HG03039 (cell line): Measurements from ENCODE around the gene POC1B.

Source experiments
- ATAC-seq: cut with Tn5 transposase; IDR thresholded peaks from one replicate; pipeline ENCODE4 v1.9.1; 2021; ENCODE audit warnings: mild to moderate bottlenecking, moderate library complexity; ENCODE audit not compliant: unreplicated experiment

POC1B gene

DNA sequence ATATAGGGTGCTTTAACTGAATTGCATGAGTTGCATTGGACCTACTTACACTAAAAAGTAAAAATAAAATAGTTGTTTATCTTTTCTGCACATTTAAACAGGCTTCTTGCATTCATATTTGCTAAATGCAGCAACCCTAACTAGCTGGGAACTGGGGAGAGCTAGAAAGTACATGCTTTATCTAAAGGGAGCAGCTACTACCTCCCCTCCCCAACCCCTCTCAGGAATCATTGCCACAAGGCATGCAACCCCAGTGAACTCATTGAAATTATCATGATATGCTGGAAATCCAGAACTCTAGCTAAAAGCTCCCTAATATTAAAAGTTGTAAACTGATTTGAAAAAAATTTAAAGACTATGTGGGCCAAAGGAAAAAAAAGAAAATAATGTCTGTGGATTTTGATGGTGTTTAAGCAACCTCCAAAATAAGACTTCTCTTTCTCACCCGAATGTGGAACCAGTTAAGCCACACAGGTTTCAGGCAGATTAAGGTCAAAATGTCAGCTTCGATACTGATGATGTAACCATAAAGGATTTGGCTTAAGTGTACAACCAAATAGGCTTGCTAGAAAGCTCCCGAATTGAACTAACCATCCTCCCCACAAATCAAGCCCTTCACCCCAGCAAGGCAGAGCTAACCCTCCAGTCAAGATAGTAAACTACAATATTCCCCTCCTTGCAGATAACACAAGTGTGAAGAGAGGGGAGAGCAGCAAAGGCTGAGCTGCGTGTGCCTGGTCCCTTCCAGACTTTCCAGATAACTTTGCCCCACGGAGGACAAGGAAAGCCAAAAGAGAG, 13.8 kb upstream of the POC1B start:
- ATAC-seq = no peak

DNA sequence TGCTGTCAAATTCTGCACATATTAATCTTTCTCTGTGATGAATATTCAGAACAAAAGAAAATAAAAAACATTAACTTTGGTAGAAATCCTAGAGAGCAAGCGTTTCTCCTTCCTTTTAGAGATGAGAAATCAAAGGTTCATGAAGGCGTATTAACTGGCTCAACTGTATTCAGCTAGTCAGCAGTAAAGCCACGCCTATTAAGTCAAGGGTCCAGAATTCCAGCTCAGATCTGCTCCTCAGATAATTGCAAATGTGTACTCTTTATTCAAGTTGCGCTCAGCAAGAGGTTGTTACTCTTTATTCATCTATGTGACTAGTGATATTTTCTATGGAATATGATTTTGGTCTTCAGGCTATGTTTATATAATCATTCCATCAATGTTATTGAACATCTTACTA, 13.1 kb upstream of the POC1B start:
- no peak for ATAC-seq

DNA sequence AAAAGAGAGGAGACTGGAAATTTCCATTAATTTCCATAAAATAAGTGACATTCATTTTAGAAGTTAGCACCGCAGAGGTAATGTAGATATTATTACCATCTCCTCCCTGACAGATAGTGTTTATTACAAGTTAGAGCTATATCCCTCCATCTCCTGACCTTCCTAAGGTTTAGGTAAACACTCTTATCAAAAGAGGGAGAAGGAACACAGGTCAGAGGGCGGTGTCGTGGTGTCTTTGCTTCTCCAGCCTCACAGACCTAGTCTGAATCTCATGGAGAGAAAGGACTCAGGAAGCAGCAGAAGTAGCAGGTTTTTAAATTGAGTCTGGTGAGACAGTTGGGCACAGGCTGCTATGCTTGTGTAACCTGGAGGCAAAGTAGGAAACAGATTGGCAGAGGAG, 11.5 kb upstream of the POC1B start:
- no peak for ATAC-seq

DNA sequence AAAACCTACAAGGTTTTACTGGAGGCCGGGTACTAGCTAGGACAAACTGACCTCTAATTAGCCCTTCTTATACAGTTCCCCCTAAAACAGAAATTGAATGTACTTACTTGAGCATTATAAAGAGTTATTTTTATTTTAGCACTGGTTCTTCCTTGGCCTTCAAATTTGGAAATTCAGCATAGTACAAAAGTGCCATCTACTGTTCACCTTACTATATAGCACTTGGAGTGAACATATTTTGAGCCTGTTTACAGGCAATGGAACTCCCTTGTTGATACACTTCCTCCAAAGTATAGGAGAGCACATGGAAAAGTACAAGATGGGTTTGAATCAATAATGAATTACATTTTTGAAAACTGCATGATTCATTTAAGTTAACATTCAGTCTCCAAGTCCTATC, 3.9 kb upstream of the POC1B start:
- ATAC-seq = no peak

DNA sequence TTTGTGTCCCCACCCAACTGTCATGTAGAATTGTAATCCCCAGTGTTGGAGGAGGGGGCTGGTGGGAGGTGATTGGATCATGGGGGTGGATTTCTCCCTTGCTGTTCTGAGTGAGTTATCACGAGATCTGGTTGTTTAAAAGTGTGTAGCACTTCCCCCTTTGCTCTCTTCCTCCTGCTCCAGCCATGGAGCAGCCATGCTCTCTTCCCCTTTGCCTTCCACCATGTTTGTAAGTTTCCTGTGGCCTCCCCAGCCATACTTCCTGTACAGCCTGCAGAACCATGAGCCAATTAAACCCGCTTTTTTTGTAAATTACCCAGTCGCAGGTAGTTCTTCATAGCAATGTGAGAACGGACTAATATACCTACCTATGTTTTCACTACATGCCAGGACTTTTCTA, 2.6 kb upstream of the POC1B start:
- no peak for ATAC-seq

DNA sequence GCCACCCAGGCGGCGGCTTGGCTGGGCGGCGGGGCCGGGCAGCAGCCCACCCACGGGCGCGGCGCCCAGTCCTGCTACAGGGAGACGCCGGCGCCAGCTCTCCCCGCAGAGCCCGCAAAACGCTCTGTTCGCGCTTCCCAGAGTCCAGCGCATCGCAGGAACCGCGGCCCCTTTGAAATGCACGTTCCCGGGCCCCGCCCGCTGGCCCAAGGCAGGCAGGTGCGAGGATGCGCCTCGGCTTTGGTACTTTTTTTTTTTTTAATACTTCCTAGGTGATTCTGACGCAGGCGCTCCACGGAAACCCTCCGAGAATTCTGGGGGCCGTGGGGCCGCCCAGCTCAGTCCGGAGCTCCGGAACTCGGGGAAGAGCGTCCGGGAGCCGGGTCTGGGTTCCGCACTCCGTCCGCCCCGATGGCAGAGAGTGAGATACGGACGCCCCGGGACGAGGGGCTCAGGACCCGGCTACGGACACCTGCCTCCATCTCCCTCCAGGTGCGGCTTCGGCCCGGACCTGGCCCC, 483 bp downstream of the POC1B start:
- ATAC-seq = peak; percentile 19

DNA sequence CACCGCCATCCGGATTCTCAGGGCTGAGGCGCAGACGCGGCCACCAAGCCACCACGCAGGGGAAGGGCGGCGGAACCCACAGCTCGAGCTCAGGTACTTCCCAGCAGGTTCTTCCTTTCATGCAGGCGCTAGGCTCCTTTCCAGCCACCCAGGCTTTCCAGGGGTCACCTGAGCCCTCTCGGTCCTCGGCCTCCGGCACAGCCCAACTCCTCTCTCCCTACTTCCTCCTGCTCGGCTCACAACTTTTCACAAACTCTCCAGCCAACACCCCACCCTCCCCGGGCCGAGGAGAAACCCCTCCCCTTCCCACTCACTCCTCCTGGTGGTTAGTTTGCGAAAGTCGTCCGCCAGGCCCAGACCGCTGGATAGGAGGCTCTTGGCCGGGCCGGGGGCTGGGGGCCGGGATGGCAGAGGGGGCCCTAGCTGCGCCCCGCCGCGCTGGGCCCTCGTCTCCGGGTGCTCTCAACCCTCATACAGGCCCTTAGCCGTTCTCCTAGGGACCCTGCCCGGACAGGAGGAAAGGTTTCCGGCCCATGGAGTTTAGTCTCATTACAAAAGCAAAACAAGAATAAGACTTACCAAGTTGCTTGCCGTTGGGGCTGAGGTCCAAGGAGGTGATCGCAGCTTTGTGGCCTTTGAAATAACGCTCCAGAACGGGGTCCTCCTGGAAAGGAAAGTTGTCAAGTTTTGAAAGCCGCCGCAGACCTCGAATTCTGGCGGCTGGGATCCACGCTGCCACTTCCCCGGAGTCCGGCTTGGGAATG, 1.1 kb downstream of the POC1B start, which contains the start of gene GALNT4:
Gene GALNT4, minus strand, starts transcription at position 256 of the 764 bp plus-strand sequence. Its CDS starts 247 bp downstream, at position 9.
- ATAC-seq = peak; percentile 80

DNA sequence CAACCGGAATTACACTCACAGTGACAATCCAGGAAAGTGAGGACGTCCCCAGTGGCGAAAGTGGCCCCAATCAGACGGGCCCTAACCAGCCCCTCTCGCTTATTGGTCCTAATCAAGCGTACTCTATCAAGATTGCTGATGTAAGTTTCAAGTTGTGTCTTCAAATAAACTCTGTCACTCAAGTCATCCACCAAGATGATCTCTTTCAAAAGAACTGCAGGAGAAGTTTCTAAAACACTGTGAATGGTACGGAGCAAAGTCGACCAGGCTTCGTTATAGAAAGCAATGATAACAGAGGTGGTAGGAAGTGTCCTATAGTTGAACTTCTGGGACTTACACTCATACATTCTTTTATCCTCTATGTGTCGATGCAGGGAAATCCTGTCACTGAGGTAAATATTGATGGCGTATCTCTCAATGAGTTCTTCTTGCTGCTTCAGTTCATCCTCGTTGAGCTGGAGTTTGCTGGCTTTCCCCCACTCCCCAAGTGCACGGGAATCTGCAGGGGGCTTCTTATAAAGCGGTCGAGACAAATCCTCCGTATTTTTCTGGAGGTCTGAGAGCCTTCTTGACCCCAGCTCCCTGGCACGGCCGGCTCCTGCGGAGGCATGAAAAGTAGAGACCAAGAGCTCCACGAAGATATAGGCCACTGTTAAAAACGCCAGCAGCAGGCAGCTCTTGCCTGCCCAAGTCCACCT, 1.9 kb downstream of the POC1B start:
- no peak for ATAC-seq

DNA sequence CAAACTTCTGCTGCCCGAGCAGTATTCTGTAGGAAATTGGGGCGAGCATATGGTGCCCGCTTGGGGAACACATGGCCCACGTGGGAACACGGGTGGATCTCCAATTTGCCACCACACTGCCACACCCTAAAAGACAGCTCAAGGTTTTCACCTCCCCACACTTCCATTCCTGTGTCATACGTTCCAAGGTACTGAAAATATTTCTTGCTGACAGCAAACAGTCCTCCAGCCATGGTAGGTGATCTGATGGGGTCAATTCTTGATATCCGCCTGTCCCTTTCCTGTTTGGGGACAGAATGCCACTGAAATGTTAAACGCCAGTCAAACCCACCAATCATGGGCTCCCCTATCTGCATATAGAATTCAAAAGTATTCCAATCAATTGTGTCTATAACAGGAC, 2.5 kb downstream of the POC1B start:
- no peak for ATAC-seq

DNA sequence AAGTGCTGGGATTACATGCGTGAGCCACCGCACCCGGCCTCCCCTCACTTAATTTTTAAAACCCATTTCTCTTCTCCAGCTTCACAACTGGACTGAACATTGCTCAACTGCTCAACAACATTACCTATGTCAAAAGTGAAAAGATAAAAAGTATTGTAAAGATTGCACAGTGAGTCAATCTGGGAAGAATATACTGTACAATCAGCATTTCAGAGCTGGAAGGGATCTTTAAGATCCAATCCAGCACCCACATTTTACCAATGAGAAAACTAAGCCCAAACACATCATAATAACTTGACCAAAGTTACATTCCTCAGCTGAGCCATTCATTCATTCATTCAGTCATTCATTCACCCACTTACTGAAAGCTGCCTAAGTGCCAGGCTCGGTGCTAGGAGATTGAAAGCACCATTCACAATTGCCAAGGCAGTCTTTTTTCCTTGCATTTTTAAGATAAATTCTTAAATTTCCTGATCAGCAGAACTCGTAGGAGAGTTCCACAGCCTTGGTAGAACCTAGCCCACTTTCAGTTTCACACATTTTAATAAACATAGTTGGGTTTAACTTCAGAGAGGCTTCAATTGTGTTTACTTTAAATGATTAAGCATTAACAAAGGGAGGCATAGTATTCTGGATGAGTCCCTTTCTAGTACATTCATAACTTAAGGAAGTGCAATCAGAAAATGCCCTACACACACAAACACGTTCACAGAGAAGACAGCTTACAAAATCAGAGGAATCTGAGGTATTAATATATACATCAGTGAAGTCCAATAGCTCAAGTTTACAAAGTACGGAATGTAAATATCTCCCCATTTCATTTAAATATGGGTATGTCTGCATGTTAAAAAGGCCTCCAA, 4.3 kb downstream of the POC1B start:
- no peak for ATAC-seq

DNA sequence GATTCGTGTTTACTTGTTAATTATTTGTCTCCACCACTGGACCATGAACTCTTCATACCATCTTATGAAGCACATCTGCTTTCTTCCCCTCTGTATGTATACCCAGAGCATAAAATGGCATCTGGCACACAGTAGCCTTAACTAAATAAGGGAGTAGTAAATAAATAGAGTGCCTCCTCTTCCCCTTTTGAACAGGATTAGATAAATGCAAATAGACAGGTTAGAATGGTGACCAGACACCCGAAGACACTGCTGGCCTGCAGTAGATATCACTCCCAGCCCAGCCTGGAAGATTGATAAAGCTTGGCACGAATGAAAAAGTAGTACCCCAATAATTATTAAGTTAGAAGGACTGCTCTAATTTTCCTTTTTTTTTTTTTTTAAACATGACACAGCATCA, 8.1 kb downstream of the POC1B start:
- ATAC-seq = no peak

DNA sequence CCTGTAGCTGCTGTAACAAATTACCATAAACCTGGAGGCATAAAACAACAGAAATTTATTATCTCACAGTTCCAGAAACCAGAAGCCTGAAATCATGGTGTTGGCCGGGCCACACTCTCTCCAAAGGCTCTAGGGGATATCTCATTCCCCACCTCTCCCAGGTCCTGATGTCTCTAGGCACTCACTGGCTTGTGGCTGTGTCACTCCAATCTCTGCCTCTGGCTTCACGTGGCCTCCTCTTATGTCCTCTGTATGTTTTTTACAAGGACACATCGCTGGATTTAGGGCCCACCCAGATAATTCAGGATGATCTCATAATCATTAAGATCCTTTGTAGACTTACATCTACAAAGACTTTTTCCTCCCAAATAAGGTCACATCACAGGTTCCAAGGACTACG, 9.2 kb downstream of the POC1B start:
- ATAC-seq = no peak

DNA sequence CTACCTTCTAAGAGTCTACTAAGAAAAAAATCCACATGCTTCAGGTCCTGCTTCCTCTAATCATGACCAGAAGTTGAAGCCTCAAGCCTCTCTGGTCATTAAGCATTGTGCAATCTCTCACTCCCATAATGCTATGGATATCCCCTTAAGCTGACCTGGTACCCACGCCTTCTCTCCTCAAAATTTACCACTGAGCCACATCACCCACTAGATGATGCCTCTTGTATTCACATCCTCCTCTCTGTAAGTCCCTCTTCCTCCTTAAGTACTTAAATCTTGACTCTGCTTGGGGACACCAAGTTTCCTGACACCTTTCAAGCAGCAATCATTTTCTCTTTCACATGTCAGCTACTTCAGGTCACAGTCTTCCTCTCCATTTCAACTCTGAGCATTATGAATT, 11.1 kb downstream of the POC1B start:
- ATAC-seq = peak; percentile 77

DNA sequence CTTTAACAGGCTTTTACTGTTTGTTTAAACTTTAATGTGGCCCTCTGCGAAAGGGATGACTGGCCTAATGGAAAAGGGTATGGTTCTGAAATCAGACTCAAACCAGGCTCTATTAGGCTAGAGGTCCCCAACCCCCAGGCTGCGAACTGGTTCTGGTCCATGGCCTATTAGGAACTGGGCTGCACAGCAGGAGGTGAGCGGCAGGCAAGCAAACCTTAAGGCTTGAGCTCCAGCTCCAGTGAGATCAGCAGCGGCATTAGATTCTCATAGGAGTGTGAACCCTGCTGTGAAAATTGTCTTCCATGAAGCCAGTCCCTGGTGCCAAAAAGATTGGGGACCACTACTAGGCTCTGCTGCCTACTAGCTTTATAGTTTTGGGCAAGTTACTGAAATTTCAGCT, 12.3 kb downstream of the POC1B start:
- ATAC-seq = no peak

DNA sequence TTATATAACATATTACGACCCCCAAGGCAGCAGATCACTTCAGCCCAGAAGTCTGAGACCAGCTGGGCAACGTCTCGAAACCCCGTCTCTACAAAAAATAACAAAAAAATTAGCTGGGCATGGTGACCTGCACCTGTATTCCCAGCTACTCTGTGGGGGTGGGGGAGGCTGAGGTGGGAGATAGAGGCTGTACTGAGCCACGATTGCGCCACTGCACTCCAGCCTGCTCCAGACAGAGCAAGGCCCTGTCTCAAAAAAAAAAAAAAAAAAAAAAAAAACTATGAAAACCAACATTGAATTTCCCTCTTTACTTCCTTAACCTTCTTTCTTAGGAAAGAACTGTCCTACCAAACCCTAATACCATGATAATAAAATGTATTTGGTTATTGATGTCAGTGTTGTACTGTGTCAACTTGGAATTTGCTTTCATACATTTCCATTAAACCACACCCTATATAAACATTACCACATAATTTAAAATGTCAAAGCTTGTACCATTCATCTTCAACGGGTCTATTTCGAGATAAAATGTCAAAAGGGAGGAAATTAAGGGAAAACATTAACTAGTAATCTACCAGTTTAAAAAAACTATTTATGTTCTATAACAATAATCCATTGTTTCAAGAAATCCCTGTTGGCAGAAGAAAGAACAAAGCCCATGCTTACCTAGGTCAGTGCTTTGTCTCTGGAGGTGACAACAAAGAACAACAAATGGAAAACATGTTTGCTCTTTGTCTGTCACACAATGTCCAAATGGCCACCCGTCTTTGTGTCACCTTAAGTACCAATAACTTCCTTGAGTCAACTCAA, 18.6 kb downstream of the POC1B start:
- no peak for ATAC-seq

DNA sequence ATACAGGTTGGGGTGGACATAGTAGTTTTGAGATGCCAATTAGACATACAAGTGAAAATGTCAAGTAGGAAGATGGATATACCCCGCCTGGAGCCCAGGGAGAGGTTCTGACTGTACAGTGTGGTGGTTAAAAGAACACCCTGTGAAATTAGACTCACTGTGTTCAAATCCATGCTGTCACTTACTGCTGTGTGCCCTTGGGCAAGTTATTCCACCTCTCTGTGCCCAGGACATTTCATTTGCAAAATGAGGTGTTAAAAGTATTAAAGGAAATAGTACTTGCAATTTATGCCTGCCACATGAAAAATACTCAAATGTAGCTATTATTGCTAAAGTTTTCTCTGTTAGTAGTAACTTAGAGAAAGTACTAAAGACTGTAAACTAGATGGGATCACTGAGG, 19.8 kb downstream of the POC1B start:
- no peak for ATAC-seq

DNA sequence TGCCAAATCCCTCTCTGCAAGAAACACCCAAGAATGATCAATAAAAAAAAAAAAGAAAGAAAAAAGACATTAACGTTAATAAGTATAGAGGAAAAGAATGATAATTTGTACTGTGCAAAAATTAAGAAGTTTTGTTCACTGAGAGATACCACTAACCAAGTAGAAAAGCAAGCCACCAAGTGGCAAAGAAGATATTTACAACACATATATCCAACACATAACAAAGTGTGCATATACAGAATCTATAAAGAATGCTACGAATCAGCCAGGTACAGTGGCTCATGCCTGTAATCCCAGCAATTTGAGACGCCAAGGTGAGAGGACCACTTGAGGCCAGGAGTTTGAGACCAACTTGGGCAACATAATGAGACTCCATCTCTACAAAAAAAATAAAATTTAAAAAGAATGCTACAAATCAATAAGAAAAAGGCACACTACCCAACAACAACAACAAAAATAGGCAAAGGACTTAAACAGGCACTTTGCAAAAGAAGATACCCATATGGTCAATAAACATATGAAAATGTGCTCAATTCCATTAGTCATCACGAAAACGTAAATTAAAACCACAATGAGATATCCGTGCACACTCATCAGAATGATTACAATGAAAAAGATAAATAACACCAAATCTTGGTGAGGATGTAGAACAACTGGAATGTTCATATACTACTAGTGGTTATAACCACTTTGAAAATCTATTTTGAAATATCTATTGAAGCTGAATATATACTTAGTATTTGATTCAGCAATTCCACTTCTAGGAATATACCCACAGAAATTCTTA, 21.1 kb downstream of the POC1B start:
- ATAC-seq = no peak

DNA sequence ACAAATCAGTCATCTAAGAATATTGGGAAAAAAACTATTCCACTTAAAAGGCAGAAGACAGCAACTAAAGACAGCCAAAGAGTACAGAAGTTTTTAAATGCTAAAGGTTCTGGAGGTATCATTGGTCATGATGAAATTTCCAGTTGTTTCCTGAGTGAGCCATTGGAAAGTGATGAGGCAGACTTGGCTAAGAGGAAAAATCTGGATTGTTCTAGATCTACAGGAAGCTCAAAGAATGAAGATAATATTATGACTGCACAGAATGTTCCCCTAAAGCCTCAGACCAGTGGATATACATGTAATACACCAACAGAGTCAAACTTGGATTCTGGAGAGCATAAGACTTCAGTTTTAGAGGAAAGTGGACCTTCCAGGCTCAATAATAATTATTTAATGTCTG, 24.1 kb downstream of the POC1B start:
- ATAC-seq = no peak

DNA sequence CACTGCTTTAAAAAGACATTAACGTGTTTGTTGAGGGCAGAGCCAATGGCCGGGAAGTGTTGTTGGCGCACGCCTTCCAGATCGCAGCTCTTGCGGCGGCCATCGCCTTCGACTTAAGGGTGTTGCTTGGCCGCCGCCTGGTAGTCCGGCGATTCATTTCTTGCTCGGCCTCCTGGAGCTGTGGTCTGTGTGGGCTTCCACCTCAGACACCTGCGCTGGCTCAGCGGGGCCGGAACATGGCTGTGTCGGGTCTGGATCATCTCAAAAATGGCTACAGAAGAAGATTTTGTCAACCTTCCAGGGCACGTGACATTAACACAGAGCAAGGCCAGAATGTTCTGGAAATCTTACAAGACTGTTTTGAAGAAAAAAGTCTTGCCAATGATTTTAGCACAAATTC, 26.0 kb downstream of the POC1B start:
- no peak for ATAC-seq
